HEK293 (cell line): ENCODE data around the gene WNT1.

Experiments
- CTCF ChIA-PET: fragments of 350-600 bp; formaldehyde crosslinking; extraction: SDS; loops from one replicate; lab custom pipeline; 2021; ENCODE audit warnings: antibody characterized with exemption; lab: Yijun Ruan, JAX
- POLR2A ChIA-PET: fragments of 300-600 bp; formaldehyde crosslinking; extraction: SDS; loops from one replicate; lab custom pipeline; 2020; ENCODE audit warnings: antibody characterized with exemption, inconsistent platforms; lab: Yijun Ruan, JAX
- H3K27ac ChIP-seq: fragments of 200-500 bp; sonication (Bioruptor generic); 2 replicates; pipeline ENCODE4 v1.5.1; 2014; ENCODE audit warnings: low read depth, low read length, control low read depth, inconsistent platforms; ENCODE audit errors: extremely low read depth
- H3K36me3 ChIP-seq, 2 experiments: fragments of 200-500 bp in 1 of 2; sonication (Bioruptor generic) in 1 of 2; 1 replicate in 1 of 2; 2 replicates in 1 of 2; pipeline ENCODE4 v1.5.1; 2014 to 2017; ENCODE audit warnings: inconsistent platforms in 2 of 2, low read length in 2 of 2; ENCODE audit not compliant: control insufficient read depth in 2 of 2, insufficient read depth in 1 of 2
- H3K4me1 ChIP-seq: fragments of 200-500 bp; sonication (Bioruptor generic); 2 replicates; pipeline ENCODE4 v1.5.1; 2014; ENCODE audit warnings: mild to moderate bottlenecking, low read length, inconsistent platforms; ENCODE audit not compliant: control insufficient read depth, insufficient read depth
- H3K4me3 ChIP-seq: 2 replicates; pipeline ENCODE4 v1.5.1; 2011; ENCODE audit warnings: low read depth, mild to moderate bottlenecking, control low read depth, low read length, moderate library complexity
- H3K9me3 ChIP-seq: fragments of 200-500 bp; sonication (Bioruptor generic); 2 replicates; pipeline ENCODE4 v1.5.1; 2014; ENCODE audit warnings: low read depth, low read length, inconsistent platforms; ENCODE audit not compliant: control insufficient read depth, insufficient read depth
- KLF10 ChIP-seq: fragments of 450-650 bp; IDR thresholded peaks from 2 replicates; pipeline ENCODE4 v1.5.1; 2018; ENCODE audit warnings: missing biosample characterization, mild to moderate bottlenecking, missing genetic modification characterization
- OSR2 ChIP-seq: fragments of 450-650 bp; formaldehyde crosslinking; IDR thresholded peaks from 2 replicates; pipeline ENCODE4 v1.5.1; 2016; ENCODE audit warnings: missing biosample characterization, missing genetic modification characterization
- REPIN1 ChIP-seq: fragments of 450-650 bp; formaldehyde crosslinking; IDR thresholded peaks from 2 replicates; pipeline ENCODE4 v1.5.1; 2017; ENCODE audit warnings: missing biosample characterization, missing genetic modification characterization, low read depth
- YY1 ChIP-seq: fragments of 450-650 bp; formaldehyde crosslinking; IDR thresholded peaks from 2 replicates; pipeline ENCODE4 v1.5.1; 2018; ENCODE audit warnings: missing biosample characterization, missing genetic modification characterization
- ZBTB1 ChIP-seq: fragments of 450-650 bp; formaldehyde crosslinking; IDR thresholded peaks from 2 replicates; pipeline ENCODE4 v1.5.1; 2016; ENCODE audit warnings: missing biosample characterization, missing genetic modification characterization
- ZBTB48 ChIP-seq: fragments of 450-650 bp; formaldehyde crosslinking; IDR thresholded peaks from 2 replicates; pipeline ENCODE4 v1.5.1; 2016; ENCODE audit warnings: missing biosample characterization, missing genetic modification characterization
- ZEB2 ChIP-seq: fragments of 450-650 bp; formaldehyde crosslinking; IDR thresholded peaks from 2 replicates; pipeline ENCODE4 v1.5.1; 2016; ENCODE audit warnings: missing biosample characterization, missing genetic modification characterization
- ZNF133 ChIP-seq: fragments of 450-650 bp; formaldehyde crosslinking; IDR thresholded peaks from 2 replicates; pipeline ENCODE4 v1.5.1; 2016; ENCODE audit warnings: missing biosample characterization, missing genetic modification characterization
- ZNF174 ChIP-seq: fragments of 450-650 bp; formaldehyde crosslinking; IDR thresholded peaks from 2 replicates; pipeline ENCODE4 v1.5.0; 2017; ENCODE audit warnings: missing biosample characterization, mild to moderate bottlenecking, missing genetic modification characterization
- ZNF2 ChIP-seq: fragments of 450-650 bp; formaldehyde crosslinking; IDR thresholded peaks from 2 replicates; pipeline ENCODE4 v1.5.1; 2016; ENCODE audit warnings: missing biosample characterization, missing genetic modification characterization
- ZNF221 ChIP-seq: fragments of 450-650 bp; formaldehyde crosslinking; IDR thresholded peaks from 2 replicates; pipeline ENCODE4 v1.5.1; 2017; ENCODE audit warnings: missing biosample characterization, missing genetic modification characterization, borderline replicate concordance
- ZNF223 ChIP-seq: fragments of 450-650 bp; formaldehyde crosslinking; IDR thresholded peaks from 2 replicates; pipeline ENCODE4 v1.5.1; 2016; ENCODE audit warnings: missing biosample characterization, missing genetic modification characterization
- ZNF248 ChIP-seq: fragments of 450-650 bp; formaldehyde crosslinking; IDR thresholded peaks from 2 replicates; pipeline ENCODE4 v1.5.1; 2017; ENCODE audit warnings: missing biosample characterization, missing genetic modification characterization
- ZNF449 ChIP-seq: fragments of 450-650 bp; formaldehyde crosslinking; IDR thresholded peaks from 2 replicates; pipeline ENCODE4 v1.5.1; 2017; ENCODE audit warnings: missing biosample characterization, mild to moderate bottlenecking, missing genetic modification characterization, moderate library complexity
- ZNF510 ChIP-seq: fragments of 450-650 bp; formaldehyde crosslinking; IDR thresholded peaks from 2 replicates; pipeline ENCODE4 v1.5.1; 2018; ENCODE audit warnings: mild to moderate bottlenecking, missing genetic modification characterization, missing biosample characterization; ENCODE audit not compliant: insufficient replicate concordance
- ZNF549 ChIP-seq: fragments of 450-650 bp; IDR thresholded peaks from 2 replicates; pipeline ENCODE4 v1.5.1; 2018; ENCODE audit warnings: missing biosample characterization, missing genetic modification characterization, mild to moderate bottlenecking, inconsistent platforms, moderate library complexity
- ZNF555 ChIP-seq: fragments of 450-650 bp; formaldehyde crosslinking; conservative IDR thresholded peaks from 2 replicates; pipeline ENCODE4 v1.5.1; 2017; ENCODE audit warnings: missing biosample characterization, mild to moderate bottlenecking, missing genetic modification characterization, inconsistent platforms
- ZNF571 ChIP-seq: fragments of 450-650 bp; formaldehyde crosslinking; IDR thresholded peaks from 2 replicates; pipeline ENCODE4 v1.5.0; 2017; ENCODE audit warnings: missing biosample characterization, missing genetic modification characterization
- ZNF621 ChIP-seq: fragments of 450-650 bp; formaldehyde crosslinking; IDR thresholded peaks from 2 replicates; pipeline ENCODE4 v1.5.1; 2017; ENCODE audit warnings: missing biosample characterization, missing genetic modification characterization
- ZNF747 ChIP-seq: fragments of 450-650 bp; formaldehyde crosslinking; IDR thresholded peaks from 2 replicates; pipeline ENCODE4 v1.5.1; 2016; ENCODE audit warnings: missing biosample characterization, missing genetic modification characterization
- ZNF768 ChIP-seq: fragments of 450-650 bp; formaldehyde crosslinking; IDR thresholded peaks from 2 replicates; pipeline ENCODE4 v1.5.1; 2018; ENCODE audit warnings: missing biosample characterization, mild to moderate bottlenecking, missing genetic modification characterization
- ZNF830 ChIP-seq: fragments of 450-650 bp; IDR thresholded peaks from 2 replicates; pipeline ENCODE4 v1.5.0; 2018; ENCODE audit warnings: missing biosample characterization, missing genetic modification characterization, low read depth, mild to moderate bottlenecking, moderate library complexity
- ZSCAN18 ChIP-seq: fragments of 450-650 bp; formaldehyde crosslinking; IDR thresholded peaks from 2 replicates; pipeline ENCODE4 v1.5.1; 2016; ENCODE audit warnings: missing biosample characterization, missing genetic modification characterization
- TF ChIP-seq, protein P1 (sequence below): fragments of 450-650 bp; formaldehyde crosslinking; IDR thresholded peaks from 2 replicates; pipeline ENCODE4 v1.5.1; 2016; ENCODE audit warnings: missing biosample characterization, missing genetic modification characterization

The WNT1 gene

DNA sequence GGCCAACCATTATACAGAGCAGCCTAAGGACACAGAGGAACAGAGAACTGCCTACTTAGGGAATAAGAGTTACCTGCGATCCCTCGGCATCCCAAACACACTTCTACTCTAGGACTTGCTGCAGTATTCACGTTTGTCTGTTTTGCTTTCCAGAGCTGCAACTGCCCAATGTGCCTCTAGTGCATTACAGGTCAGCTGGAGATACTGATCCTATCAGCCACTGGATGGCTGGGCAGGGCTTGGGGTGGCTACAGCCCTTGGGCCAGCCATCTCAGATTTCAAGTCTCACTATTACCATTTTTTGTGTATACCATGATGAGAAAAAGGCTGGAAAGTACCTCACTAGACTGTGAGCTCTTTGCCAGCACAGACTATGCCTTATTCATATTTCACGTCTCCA is 25.4 kb upstream of the WNT1 start:
- Histone ChIP-seq H3K4me1 (no peaks in the 10 kb centered on the region), H3K9me3 (no peaks in the 10 kb centered on the region), H3K27ac (no peak overlapping the region), H3K4me3 (no peak overlapping the region), H3K36me3 (peaks cover 13 to 42% of the 10 kb centered on the region in 2 experiments; a peak in 2 of 3 replicates)
- TF ChIP-seq ZNF248 (tag by site-specific recombination) (no peak), ZNF449 (tag by site-specific recombination) (0 out of 2 replicates have a peak, but pooled peaks have one; percentile 60)
- CTCF ChIA-PET = interaction anchor here (0.5 to 8.9 kb wide), 8 partner anchors 15 to 1182 kb away, joined by 3 to 64 read pairs (median 4); partner anchors contain the start of gene WNT10B
- POLR2A ChIA-PET = no interaction called here

- POLR2A ChIA-PET = interaction anchor here (1.1 kb wide), 1 partner anchor 11 kb away, joined by 3 read pairs; no protein-coding TSS in a partner anchor
Measured at GRCh38 chr12:48954061-48954460, 24.1 kb upstream of the WNT1 start.

DNA sequence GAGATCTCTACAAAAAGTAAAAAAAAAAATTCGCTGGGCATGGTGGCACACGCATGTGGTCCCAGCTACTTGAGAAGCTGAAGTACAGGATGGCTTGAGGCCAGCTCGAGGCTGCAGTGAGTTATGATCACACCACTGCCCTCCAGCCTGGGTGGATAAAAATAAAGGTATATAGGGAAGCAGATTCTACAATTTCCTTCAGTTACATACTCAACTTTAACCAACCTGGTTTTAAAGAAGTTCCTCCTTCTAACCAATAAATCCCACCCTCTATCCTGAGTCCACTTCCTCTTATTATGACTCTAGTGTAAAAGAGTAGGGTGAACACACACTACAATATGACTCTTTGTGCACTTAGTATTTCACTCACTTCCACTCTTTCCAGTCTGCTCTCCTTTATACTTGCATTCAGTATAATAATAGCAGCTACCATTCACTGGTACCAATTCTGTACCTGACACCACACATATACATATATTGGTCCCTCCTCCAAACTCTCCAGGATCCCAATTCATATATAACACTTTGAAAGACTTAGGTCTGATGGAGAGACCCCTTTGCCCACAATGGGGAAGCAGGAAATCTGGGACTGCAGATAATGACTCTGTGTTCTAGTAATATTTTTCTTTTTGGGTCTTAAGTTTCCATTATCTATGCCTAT is 23.2 kb upstream of the WNT1 start:
- no peaks in the 10 kb centered on the region for H3K9me3 ChIP-seq
- no peak for TF ChIP-seq ZNF174 (tag by site-specific recombination)
- peak; percentile 98 for TF ChIP-seq ZNF133 (tag by site-specific recombination)
- TF ChIP-seq OSR2 (tag by site-specific recombination) = 0 out of 2 replicates have a peak, but pooled peaks have one; percentile 16
- TF ChIP-seq ZNF2 = no peak
- TF ChIP-seq, all 188 proteins: peak for 2
- H3K36me3 ChIP-seq = peaks cover 13 to 39% of the 10 kb centered on the region in 2 experiments; a peak in 2 of 3 replicates
- H3K27ac ChIP-seq = peak overlapping the region; percentile 12; the same call in 1 of the 2 replicates
- ChIA-PET POLR2A (no interaction called here), CTCF (interaction anchor here (1.2 to 8.9 kb wide), 4 partner anchors 17 to 102 kb away, joined by 4 to 64 read pairs (median 7); no protein-coding TSS in a partner anchor)
- no peaks in the 10 kb centered on the region for H3K4me1 ChIP-seq
- H3K4me3 ChIP-seq = no peak overlapping the region

More at GRCh38 chr12:48954061-48954460, 24.1 kb upstream of the WNT1 start:
- H3K4me1 ChIP-seq = no peaks in the 10 kb centered on the region
- no peak overlapping the region for H3K4me3 ChIP-seq
- no peaks in the 10 kb centered on the region for H3K9me3 ChIP-seq
- no peak overlapping the region for H3K27ac ChIP-seq
- peaks cover 13 to 42% of the 10 kb centered on the region in 2 experiments; a peak in 2 of 3 replicates for H3K36me3 ChIP-seq
- CTCF ChIA-PET = interaction anchor here (0.6 to 8.9 kb wide), 6 partner anchors 14 to 101 kb away, joined by 3 to 64 read pairs (median 4); no protein-coding TSS in a partner anchor
- TF ChIP-seq ZNF221 (tag by site-specific recombination) (no peak), REPIN1 (tag by site-specific recombination) (no peak), YY1 (no peak), ZNF621 (tag by site-specific recombination) (no peak), ZBTB1 (tag by site-specific recombination) (no peak), ZNF549 (tag by site-specific recombination) (no peak), ZBTB48 (tag by site-specific recombination) (no peak), ZEB2 (no peak), ZNF571 (tag by site-specific recombination) (no peak), ZSCAN18 (tag by site-specific recombination) (no peak), ZNF830 (tag by site-specific recombination) (no peak), ZNF747 (tag by site-specific recombination) (no peak), KLF10 (tag by site-specific recombination) (no peak), ZNF555 (tag by site-specific recombination) (no peak), ZNF223 (tag by site-specific recombination) (no peak), ZNF174 (tag by site-specific recombination) (no peak), ZNF510 (tag by site-specific recombination) (no peak), ZNF768 (tag by site-specific recombination) (no peak), ZNF133 (tag by site-specific recombination) (no peak)
- TF ChIP-seq, protein P1, sequence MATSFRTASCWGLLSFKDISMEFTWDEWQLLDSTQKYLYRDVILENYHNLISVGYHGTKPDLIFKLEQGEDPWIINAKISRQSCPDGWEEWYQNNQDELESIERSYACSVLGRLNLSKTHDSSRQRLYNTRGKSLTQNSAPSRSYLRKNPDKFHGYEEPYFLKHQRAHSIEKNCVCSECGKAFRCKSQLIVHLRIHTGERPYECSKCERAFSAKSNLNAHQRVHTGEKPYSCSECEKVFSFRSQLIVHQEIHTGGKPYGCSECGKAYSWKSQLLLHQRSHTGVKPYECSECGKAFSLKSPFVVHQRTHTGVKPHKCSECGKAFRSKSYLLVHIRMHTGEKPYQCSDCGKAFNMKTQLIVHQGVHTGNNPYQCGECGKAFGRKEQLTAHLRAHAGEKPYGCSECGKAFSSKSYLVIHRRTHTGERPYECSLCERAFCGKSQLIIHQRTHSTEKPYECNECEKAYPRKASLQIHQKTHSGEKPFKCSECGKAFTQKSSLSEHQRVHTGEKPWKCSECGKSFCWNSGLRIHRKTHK (tag by site-specific recombination) = no peak
- TF ChIP-seq, all 188 proteins: peak for 0
